Endothelial cell of umbilical vein (primary cell): ENCODE results near the gene LANCL2. TPM values are rescaled to one million over a fixed set of nuclear protein-coding genes. Genes with fewer than 3 reads are reported as not detected.

Experiments used
- BruUV-seq: library from RNA; stranded (reverse); fragments of 400-500 nt; replicated peaks from 2 replicates; lab custom pipeline; 2021; lab: Mats Ljungman, UMichigan
- CTCF ChIA-PET: fragments of 300-600, 350-600 bp; sonication (Branson Sonifier 250); formaldehyde crosslinking; loops from one replicate; lab custom pipeline; 2021; ENCODE audit warnings: antibody characterized with exemption, inconsistent platforms; lab: Charles Lee
- POLR2A ChIA-PET: fragments of 300-600, 350-600 bp; sonication (Branson Sonifier 250); formaldehyde crosslinking; loops from one replicate; lab custom pipeline; 2021; ENCODE audit warnings: antibody characterized with exemption, inconsistent platforms; lab: Charles Lee
- DNase-seq: peaks from one replicate; pipeline ENCODE4 v3.0.0-alpha.2; 2011; ENCODE audit warnings: low read depth, low spot score
- FAIRE-seq: peaks from 2 replicates; lab custom pipeline; 2011; peaks lifted over from hg19 to GRCh38; lab: Jason Lieb, UNC
- H2AFZ ChIP-seq: 2 replicates; pipeline ENCODE4 v1.6.0; 2012; ENCODE audit warnings: low read depth, low read length, control low read depth, inconsistent platforms
- H3K27ac ChIP-seq: 2 replicates; pipeline ENCODE4 v1.5.1; 2011; ENCODE audit warnings: low read depth, mild to moderate bottlenecking, control low read depth, low read length, moderate library complexity; ENCODE audit not compliant: insufficient read depth
- H3K27me3 ChIP-seq, 2 experiments: 2 replicates each; pipeline versions ENCODE4 v1.6.0 to v1.6.1; 2011; ENCODE audit warnings: low read length in 2 of 2, mixed read lengths in 1 of 2; ENCODE audit not compliant: control insufficient read depth in 2 of 2, insufficient read depth in 2 of 2
- H3K36me3 ChIP-seq, 2 experiments: 2 replicates in 1 of 2; 3 replicates in 1 of 2; pipeline ENCODE4 v1.5.1; 2011; ENCODE audit warnings: low read length in 2 of 2, mild to moderate bottlenecking in 1 of 2, moderate library complexity in 1 of 2; ENCODE audit not compliant: control insufficient read depth in 2 of 2, insufficient read depth in 2 of 2; ENCODE audit errors: extremely low read depth in 1 of 2
- H3K4me1 ChIP-seq: 3 replicates; pipeline ENCODE4 v1.5.1; 2011; ENCODE audit warnings: mild to moderate bottlenecking, low read length; ENCODE audit not compliant: control insufficient read depth, insufficient read depth; ENCODE audit errors: extremely low read depth
- H3K4me2 ChIP-seq: 2 replicates; pipeline ENCODE4 v1.6.1; 2011; ENCODE audit warnings: low read length, control low read depth, mixed read lengths; ENCODE audit not compliant: insufficient read depth
- H3K4me3 ChIP-seq, 3 experiments: fragments of 200-600 bp in 1 of 3; sonication (generic), shearing (Covaris generic) in 1 of 3; replicated peaks in 1 of 3; 2 replicates each; pipeline ENCODE4 v1.5.1; 2011 to 2016; ENCODE audit warnings: control low read depth in 3 of 3, low read length in 3 of 3, mild to moderate bottlenecking in 2 of 3, inconsistent platforms in 1 of 3, low read depth in 1 of 3, moderate library complexity in 1 of 3; ENCODE audit not compliant: insufficient read depth in 1 of 3
- H3K79me2 ChIP-seq: 2 replicates; pipeline ENCODE4 v1.6.0; 2012; ENCODE audit warnings: low read length, inconsistent platforms; ENCODE audit not compliant: control insufficient read depth, insufficient read depth
- H3K9ac ChIP-seq: replicated peaks from 2 replicates; pipeline ENCODE3; 2011; ENCODE audit warnings: low read length, control low read depth; ENCODE audit not compliant: insufficient read depth; ENCODE audit errors: extremely low read depth
- H3K9me1 ChIP-seq: replicated peaks from 3 replicates; pipeline ENCODE4 v1.6.0; 2011; ENCODE audit warnings: mild to moderate bottlenecking, low read length; ENCODE audit not compliant: control insufficient read depth, insufficient read depth; ENCODE audit errors: extremely low read depth
- H3K9me3 ChIP-seq: replicated peaks from 2 replicates; pipeline ENCODE4 v1.5.1; 2012; ENCODE audit warnings: low read length, inconsistent platforms; ENCODE audit not compliant: control insufficient read depth, insufficient read depth
- H4K20me1 ChIP-seq: replicated peaks from 2 replicates; pipeline ENCODE3; 2011; ENCODE audit warnings: mild to moderate bottlenecking, low read length; ENCODE audit not compliant: control insufficient read depth, insufficient read depth; ENCODE audit errors: extremely low read depth
- FOS ChIP-seq: IDR thresholded peaks from 2 replicates; pipeline ENCODE4 v1.6.1; 2011; ENCODE audit warnings: mild to moderate bottlenecking, low read length, moderate library complexity, borderline replicate concordance; ENCODE audit not compliant: insufficient read depth
- GATA2 ChIP-seq: IDR thresholded peaks from 2 replicates; pipeline ENCODE4 v1.7.0; 2011; ENCODE audit warnings: low read depth, mild to moderate bottlenecking, moderate library complexity, mixed read lengths, low read length; ENCODE audit not compliant: insufficient read length, insufficient read depth
- JUN ChIP-seq: IDR thresholded peaks from 2 replicates; pipeline ENCODE4 v1.6.1; 2011; ENCODE audit warnings: borderline replicate concordance, low read depth; ENCODE audit not compliant: insufficient read length, insufficient read depth
- MYC ChIP-seq: IDR thresholded peaks from one replicate; pipeline ENCODE4 v1.6.1; 2011; ENCODE audit warnings: mild to moderate bottlenecking, low read depth, low read length
- POLR2A ChIP-seq: IDR thresholded peaks from 2 replicates; pipeline ENCODE4 v1.6.1; 2012; ENCODE audit warnings: low read depth, mild to moderate bottlenecking, control low read depth, low read length
- POLR2AphosphoS5 ChIP-seq: IDR thresholded peaks from 2 replicates; pipeline ENCODE4 v1.6.1; 2012; ENCODE audit warnings: low read depth, mild to moderate bottlenecking, control low read depth, low read length, moderate library complexity; ENCODE audit not compliant: insufficient read depth
- dilution Hi-C: fragments of 300-500 bp; cut with MboI; formaldehyde crosslinking; loops from one replicate; pipeline ENCODE4 v1.15.0; 2019; ENCODE audit warnings: low sequenced_read_pairs; ENCODE audit not compliant: extremely low pct_ligation_motif_present
- intact Hi-C: fragments of 100-400 bp; cut with micrococcal nuclease; formaldehyde crosslinking; loops from one replicate; pipeline ENCODE4 v1.10.0; 2022
- polyA plus RNA-seq, 4 experiments: library from polyadenylated mRNA; depleted of rRNA in 3 of 4; stranded (reverse) in 3 of 4; unstranded in 1 of 4; fragments of >200 nt; gene quantifications; 2 replicates each; pipeline versions ENCODE4 v1.2.1 to v1.2.3, GENCODE V29; 2011 to 2012; ENCODE audit warnings: missing spikeins in 1 of 4
- total RNA-seq: library from RNA; stranded (reverse); gene quantifications from 2 replicates; pipeline ENCODE4 v1.2.3, GENCODE V29; 2021
- TF ChIP-seq, protein P1 (sequence below), 2 donors: IDR thresholded peaks; 1 replicate in 1 of 2; 2 replicates in 1 of 2; pipeline ENCODE4 v1.5.1; 2011; ENCODE audit warnings: low read length in 2 of 2, mild to moderate bottlenecking in 2 of 2, moderate library complexity in 2 of 2, control low read depth in 1 of 2, inconsistent platforms in 1 of 2, low read depth in 1 of 2; ENCODE audit not compliant: insufficient read depth in 1 of 2; ENCODE audit errors: extremely low read depth in 1 of 2
- TF ChIP-seq, protein P2 (sequence below): IDR thresholded peaks from 2 replicates; pipeline ENCODE4 v1.6.1; 2011; ENCODE audit not compliant: insufficient read depth, insufficient read length

LANCL2 gene
- total and polyA plus RNA-seq, 2 donors (not counting 3 experiments of a cell fraction or from before 2014, with no cell fraction given) = 19.2 to 25.3 TPM

DNA sequence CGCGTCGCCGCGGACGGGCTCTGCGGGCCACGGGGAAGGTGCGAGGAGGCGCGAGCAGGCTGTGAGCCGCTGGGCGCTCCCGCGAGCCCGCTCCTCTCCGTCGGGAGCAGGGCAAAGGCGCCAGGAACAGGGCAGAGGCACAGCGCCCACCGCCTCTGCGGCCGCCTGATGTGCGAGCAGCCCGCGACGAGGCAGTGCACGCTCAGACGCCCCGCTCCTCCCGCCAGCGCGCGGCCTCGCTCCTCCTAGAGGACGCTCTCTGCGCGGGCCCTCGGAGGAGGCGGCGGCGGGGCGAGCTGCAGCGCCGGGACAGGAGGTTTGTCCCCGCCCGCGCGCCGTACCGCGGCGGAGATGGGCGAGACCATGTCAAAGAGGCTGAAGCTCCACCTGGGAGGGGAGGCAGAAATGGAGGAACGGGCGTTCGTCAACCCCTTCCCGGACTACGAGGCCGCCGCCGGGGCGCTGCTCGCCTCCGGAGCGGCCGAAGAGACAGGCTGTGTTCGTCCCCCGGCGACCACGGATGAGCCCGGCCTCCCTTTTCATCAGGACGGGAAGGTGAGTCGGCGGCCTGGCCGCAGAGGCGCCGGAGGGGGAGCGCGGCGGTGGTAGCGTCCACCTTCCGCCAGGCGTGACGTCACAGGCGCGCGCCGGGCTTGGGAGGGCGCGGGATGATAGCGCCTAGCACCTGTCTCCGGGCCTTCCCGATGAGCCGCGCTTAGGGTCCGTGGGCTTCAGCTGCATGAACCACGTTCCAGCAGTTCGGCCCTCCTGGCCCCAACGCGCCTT is 731 bp downstream of the LANCL2 start:
- no TSS peak for BruUV-seq
- peaks cover 22% of the 10 kb centered on the region for H3K79me2 ChIP-seq
- intact Hi-C loops (loop anchor here (1.0 to 10.0 kb wide), 10 partner anchors 18 to 739 kb away; partner anchors contain the start of genes CCT6A, CHCHD2, PSPH and SEC61G), dilution Hi-C loops (no loop called here)
- no peaks in the 10 kb centered on the region for H4K20me1 ChIP-seq
- peak overlapping the region; percentile 85 for H3K9ac ChIP-seq
- ChIA-PET CTCF (interaction anchor here (0.6 to 1.9 kb wide), 12 partner anchors 9 to 577 kb away, joined by 3 to 12 read pairs (median 5); no protein-coding TSS in a partner anchor), POLR2A (interaction anchor here (1.1 kb wide), 1 partner anchor 11 kb away, joined by 3 read pairs; no protein-coding TSS in a partner anchor)
- peak overlapping the region; percentile 41 to 79 (median 69) for H3K4me3 ChIP-seq
- peak overlapping the region; percentile 88 for H3K27ac ChIP-seq
- no peaks in the 10 kb centered on the region for H3K9me1 ChIP-seq
- H3K36me3 ChIP-seq = no peaks in the 10 kb centered on the region
- DNase-seq = peak; percentile 94
- H3K4me1 ChIP-seq = peaks cover 24% of the 10 kb centered on the region
- H2AFZ ChIP-seq = peak overlapping the region; percentile 70
- H3K9me3 ChIP-seq = no peaks in the 10 kb centered on the region
- TF ChIP-seq GATA2 (no peak), POLR2A (peak; percentile 70), MYC (no peak), POLR2AphosphoS5 (peak; percentile 83), JUN (no peak), FOS (no peak)
- TF ChIP-seq, protein P1, sequence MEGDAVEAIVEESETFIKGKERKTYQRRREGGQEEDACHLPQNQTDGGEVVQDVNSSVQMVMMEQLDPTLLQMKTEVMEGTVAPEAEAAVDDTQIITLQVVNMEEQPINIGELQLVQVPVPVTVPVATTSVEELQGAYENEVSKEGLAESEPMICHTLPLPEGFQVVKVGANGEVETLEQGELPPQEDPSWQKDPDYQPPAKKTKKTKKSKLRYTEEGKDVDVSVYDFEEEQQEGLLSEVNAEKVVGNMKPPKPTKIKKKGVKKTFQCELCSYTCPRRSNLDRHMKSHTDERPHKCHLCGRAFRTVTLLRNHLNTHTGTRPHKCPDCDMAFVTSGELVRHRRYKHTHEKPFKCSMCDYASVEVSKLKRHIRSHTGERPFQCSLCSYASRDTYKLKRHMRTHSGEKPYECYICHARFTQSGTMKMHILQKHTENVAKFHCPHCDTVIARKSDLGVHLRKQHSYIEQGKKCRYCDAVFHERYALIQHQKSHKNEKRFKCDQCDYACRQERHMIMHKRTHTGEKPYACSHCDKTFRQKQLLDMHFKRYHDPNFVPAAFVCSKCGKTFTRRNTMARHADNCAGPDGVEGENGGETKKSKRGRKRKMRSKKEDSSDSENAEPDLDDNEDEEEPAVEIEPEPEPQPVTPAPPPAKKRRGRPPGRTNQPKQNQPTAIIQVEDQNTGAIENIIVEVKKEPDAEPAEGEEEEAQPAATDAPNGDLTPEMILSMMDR (IDR thresholded peaks at IDR 0.05; ENCODE audit: extremely low read depth in 1 of 2, insufficient read depth in 1 of 2, low read depth in 1 of 2, low read length in 2 of 2) = peak; percentile 12 to 30
- TF ChIP-seq, protein P2, sequence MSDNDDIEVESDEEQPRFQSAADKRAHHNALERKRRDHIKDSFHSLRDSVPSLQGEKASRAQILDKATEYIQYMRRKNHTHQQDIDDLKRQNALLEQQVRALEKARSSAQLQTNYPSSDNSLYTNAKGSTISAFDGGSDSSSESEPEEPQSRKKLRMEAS = peak; percentile 14
- peak; percentile 62 for FAIRE-seq
- H3K27me3 ChIP-seq = peaks cover 0 to 2% of the 10 kb centered on the region in 2 experiments
- peak overlapping the region; percentile 91 for H3K4me2 ChIP-seq
